ENCODE data around the gene TDRKH. TPM values are rescaled to one million over a fixed set of nuclear protein-coding genes. Genes with fewer than 3 reads are reported as not detected.
"Not testable (repeated sequence)": the region's sequence is repeated elsewhere in the genome, so short reads cannot be mapped to it uniquely, and the experiment has no call there.

TDRKH gene
- total RNA-seq, 1 experiment from 2014 or later = 20.9 TPM

- H3K27me3 ChIP-seq (ENCODE audit: control insufficient read depth, insufficient read depth, low read length) = peaks cover 12% of the 10 kb centered on the region; the same call in 1 of the 2 replicates
- peak; percentile 17 for DNase-seq
- no peak overlapping the region for H3K4me3 ChIP-seq (ENCODE audit: insufficient read depth, low read depth, low read length)
- no peaks in the 10 kb centered on the region for H3K36me3 ChIP-seq (replicated peaks; ENCODE audit: control insufficient read depth, insufficient read depth, low read length)
Measured at GRCh38 chr1:151801310-151801820, 11.1 kb upstream of the TDRKH start.

DNA sequence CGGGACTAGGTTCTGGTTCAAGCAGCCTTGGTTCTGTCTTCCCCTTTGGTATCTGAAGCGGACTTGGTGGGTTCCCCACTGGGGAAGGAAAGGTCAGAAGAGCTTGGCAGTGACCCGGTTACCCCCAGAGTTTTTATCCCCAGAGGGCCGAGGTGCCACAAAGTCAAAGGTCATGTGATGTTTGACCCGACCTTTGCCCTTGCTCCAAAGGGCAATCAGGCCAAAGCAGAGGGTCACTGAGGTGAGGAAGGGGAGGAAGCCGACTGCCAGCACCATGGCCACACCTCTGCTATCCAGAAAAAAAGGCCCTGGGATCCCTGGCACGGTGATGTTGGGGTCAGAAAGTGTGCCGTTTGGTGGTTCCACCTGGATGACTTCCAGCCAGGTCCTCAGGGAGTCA is 10.5 kb upstream of the TDRKH start:
- H3K4me3 ChIP-seq (ENCODE audit: insufficient read depth, low read depth, low read length) = no peak overlapping the region
- no peak for DNase-seq
- peaks cover 16% of the 10 kb centered on the region; the same call in 1 of the 2 replicates for H3K27me3 ChIP-seq (ENCODE audit: control insufficient read depth, insufficient read depth, low read length)
- no peaks in the 10 kb centered on the region for H3K36me3 ChIP-seq (replicated peaks; ENCODE audit: control insufficient read depth, insufficient read depth, low read length)

- Histone ChIP-seq H3K27me3 (ENCODE audit: control insufficient read depth, insufficient read depth, low read length) (peaks cover 16% of the 10 kb centered on the region; the same call in 1 of the 2 replicates), H3K4me3 (ENCODE audit: insufficient read depth, low read depth, low read length) (no peak overlapping the region), H3K36me3 (replicated peaks; ENCODE audit: control insufficient read depth, insufficient read depth, low read length) (no peaks in the 10 kb centered on the region)
- DNase-seq = peak; percentile 56
Measured at GRCh38 chr1:151799179-151800022, 9.1 kb upstream of the TDRKH start.

DNA sequence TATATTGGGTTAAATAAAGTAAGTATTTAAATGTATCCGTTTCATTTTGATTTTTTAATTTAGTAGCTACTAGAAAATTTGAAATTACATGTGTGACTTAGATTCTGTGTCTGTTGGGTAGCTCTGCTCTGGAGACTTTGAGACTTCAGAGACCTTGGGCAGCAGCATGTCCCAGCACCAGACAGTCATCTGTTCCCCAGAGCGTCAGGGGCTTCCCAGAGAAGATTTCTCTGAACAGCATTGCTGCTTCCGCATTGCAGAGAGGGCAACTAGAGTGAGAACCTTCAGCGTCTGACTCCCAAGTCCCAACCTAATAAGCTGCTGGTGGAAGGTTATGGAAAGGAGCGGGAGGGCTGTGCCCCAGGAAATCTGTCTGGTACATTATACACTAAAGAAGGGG is 8.3 kb upstream of the TDRKH start:
- H3K4me3 ChIP-seq (ENCODE audit: insufficient read depth, low read depth, low read length) = no peak overlapping the region
- H3K36me3 ChIP-seq (replicated peaks; ENCODE audit: control insufficient read depth, insufficient read depth, low read length) = no peaks in the 10 kb centered on the region
- DNase-seq = no peak
- H3K27me3 ChIP-seq (ENCODE audit: control insufficient read depth, insufficient read depth, low read length) = peaks cover 16% of the 10 kb centered on the region; the same call in 1 of the 2 replicates

- peak; percentile 74 for DNase-seq
- Histone ChIP-seq H3K36me3 (replicated peaks; ENCODE audit: control insufficient read depth, insufficient read depth, low read length) (no peaks in the 10 kb centered on the region), H3K27me3 (ENCODE audit: control insufficient read depth, insufficient read depth, low read length) (peaks cover 14% of the 10 kb centered on the region; the same call in 1 of the 2 replicates), H3K4me3 (ENCODE audit: insufficient read depth, low read depth, low read length) (peak overlapping the region; percentile 75)
Measured at GRCh38 chr1:151790940-151791651, 796 bp upstream of the TDRKH start.

DNA sequence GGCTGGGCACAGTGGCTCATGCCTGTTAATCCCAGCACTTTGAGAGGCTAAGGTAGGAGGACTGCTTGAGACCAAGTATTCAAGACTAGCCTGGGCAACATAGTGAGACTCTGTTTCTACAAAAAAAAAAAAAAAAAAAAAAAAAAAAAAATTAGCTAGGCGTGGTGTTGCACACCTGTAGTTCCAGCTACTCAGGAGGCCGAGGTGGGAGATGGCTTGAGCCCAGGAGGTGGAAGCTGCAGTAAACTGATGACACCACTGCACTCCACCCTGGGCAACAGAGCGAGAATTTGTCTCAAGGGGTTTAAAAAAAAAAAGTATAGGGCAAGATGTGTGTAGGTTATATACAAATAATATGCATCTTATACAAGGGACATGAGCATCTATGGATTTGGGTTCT is 2.6 kb downstream of the TDRKH start:
- H3K27me3 ChIP-seq (ENCODE audit: control insufficient read depth, insufficient read depth, low read length) = peaks cover 12% of the 10 kb centered on the region; the same call in 1 of the 2 replicates
- H3K4me3 ChIP-seq (ENCODE audit: insufficient read depth, low read depth, low read length) = no peak overlapping the region
- no peaks in the 10 kb centered on the region for H3K36me3 ChIP-seq (replicated peaks; ENCODE audit: control insufficient read depth, insufficient read depth, low read length)
- DNase-seq = no peak

DNA sequence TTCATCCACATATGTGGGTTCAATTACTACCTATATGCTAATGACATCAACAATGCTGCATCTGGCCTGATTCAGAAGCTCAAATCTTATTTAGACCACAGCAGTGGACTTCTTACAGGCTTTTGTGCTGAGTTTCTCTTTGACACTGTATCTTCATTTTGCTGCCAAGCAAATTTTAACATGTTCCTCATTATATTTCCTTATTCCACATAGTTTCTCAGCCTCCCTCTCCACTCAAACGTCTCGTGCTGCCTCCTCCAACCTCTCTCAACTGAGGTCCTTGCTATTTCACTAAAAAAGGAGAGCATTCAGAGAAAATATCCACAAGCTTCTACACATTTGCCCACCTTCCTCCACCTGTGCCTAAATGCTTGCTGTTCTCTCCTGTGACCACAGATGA is 6.5 kb downstream of the TDRKH start:
- no peak for DNase-seq
- H3K27me3 ChIP-seq (ENCODE audit: control insufficient read depth, insufficient read depth, low read length) = no peaks in the 10 kb centered on the region; the same call in 1 of the 2 replicates
- H3K4me3 ChIP-seq (ENCODE audit: insufficient read depth, low read depth, low read length) = no peak overlapping the region
- H3K36me3 ChIP-seq (replicated peaks; ENCODE audit: control insufficient read depth, insufficient read depth, low read length) = peaks cover 2% of the 10 kb centered on the region

- no peak overlapping the region for H3K4me3 ChIP-seq (ENCODE audit: insufficient read depth, low read depth, low read length)
- peaks cover 5% of the 10 kb centered on the region for H3K36me3 ChIP-seq (replicated peaks; ENCODE audit: control insufficient read depth, insufficient read depth, low read length)
- H3K27me3 ChIP-seq (ENCODE audit: control insufficient read depth, insufficient read depth, low read length) = no peaks in the 10 kb centered on the region; the same call in 1 of the 2 replicates
- no peak for DNase-seq
Measured at GRCh38 chr1:151782741-151783140, 7.6 kb downstream of the TDRKH start.

GRCh38 chr1:151782026-151782425 is 8.3 kb downstream of the TDRKH start:
- not testable (repeated sequence) for DNase-seq; H3K36me3 ChIP-seq (replicated peaks; ENCODE audit: control insufficient read depth, insufficient read depth, low read length); H3K27me3 ChIP-seq (ENCODE audit: control insufficient read depth, insufficient read depth, low read length); H3K4me3 ChIP-seq (ENCODE audit: insufficient read depth, low read depth, low read length)

- not testable (repeated sequence) for H3K27me3 ChIP-seq (ENCODE audit: control insufficient read depth, insufficient read depth, low read length); H3K4me3 ChIP-seq (ENCODE audit: insufficient read depth, low read depth, low read length); H3K36me3 ChIP-seq (replicated peaks; ENCODE audit: control insufficient read depth, insufficient read depth, low read length); DNase-seq
Measured at GRCh38 chr1:151780736-151781135, 9.6 kb downstream of the TDRKH start.

DNA sequence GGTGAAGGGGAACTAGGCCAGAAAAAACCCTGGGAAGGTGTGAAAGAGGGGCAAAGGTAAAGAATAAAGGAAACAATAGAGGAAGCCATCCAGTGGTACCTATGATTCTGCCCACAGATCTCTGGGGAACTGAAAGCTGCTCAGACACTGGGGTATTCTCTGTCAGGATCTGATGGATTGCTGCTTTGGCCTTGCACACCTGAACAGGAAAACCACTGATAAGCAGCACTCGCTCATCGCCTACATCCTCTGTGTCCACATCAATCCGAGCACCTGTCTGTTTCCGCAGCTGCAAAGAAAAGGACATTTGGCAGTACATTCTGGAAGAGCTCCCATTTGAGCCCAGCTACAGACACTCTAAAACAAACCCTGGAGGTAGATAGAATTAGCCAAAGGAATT is 10.4 kb downstream of the TDRKH start:
- DNase-seq = no peak
- H3K27me3 ChIP-seq (ENCODE audit: control insufficient read depth, insufficient read depth, low read length) = no peaks in the 10 kb centered on the region; the same call in 1 of the 2 replicates
- no peak overlapping the region for H3K4me3 ChIP-seq (ENCODE audit: insufficient read depth, low read depth, low read length)
- peaks cover 10% of the 10 kb centered on the region for H3K36me3 ChIP-seq (replicated peaks; ENCODE audit: control insufficient read depth, insufficient read depth, low read length)

- H3K36me3 ChIP-seq (replicated peaks; ENCODE audit: control insufficient read depth, insufficient read depth, low read length) = peaks cover 11% of the 10 kb centered on the region
Measured at GRCh38 chr1:151777317-151777716, 13.0 kb downstream of the TDRKH start.

DNA sequence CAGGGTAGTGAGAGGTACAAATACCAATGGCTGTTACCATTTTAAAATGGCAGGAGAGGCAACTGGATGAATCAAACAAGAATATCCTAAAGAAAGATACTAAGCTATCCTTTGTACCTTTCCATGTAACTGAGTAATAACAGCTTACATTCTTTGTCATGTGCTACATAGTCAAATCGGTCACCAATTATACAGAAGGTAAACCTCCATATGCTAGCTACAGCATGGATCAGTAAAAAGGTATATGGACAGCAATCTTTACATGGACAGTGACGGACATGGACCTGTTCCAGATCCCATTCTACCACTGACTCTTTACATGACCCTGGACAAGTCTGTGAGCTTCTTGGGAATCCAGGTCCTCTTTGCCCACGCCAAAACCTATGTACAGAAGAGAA is 13.6 kb downstream of the TDRKH start:
- Histone ChIP-seq H3K4me3 (ENCODE audit: insufficient read depth, low read depth, low read length) (no peak overlapping the region), H3K36me3 (replicated peaks; ENCODE audit: control insufficient read depth, insufficient read depth, low read length) (peaks cover 11% of the 10 kb centered on the region), H3K27me3 (ENCODE audit: control insufficient read depth, insufficient read depth, low read length) (no peaks in the 10 kb centered on the region)
- no peak for DNase-seq

More at GRCh38 chr1:151777317-151777716, 13.0 kb downstream of the TDRKH start:
- no peak for DNase-seq
- Histone ChIP-seq H3K27me3 (ENCODE audit: control insufficient read depth, insufficient read depth, low read length) (no peaks in the 10 kb centered on the region), H3K4me3 (ENCODE audit: insufficient read depth, low read depth, low read length) (no peak overlapping the region)

- peaks cover 11% of the 10 kb centered on the region for H3K36me3 ChIP-seq (replicated peaks; ENCODE audit: control insufficient read depth, insufficient read depth, low read length)
- no peak for DNase-seq
- no peak overlapping the region for H3K4me3 ChIP-seq (ENCODE audit: insufficient read depth, low read depth, low read length)
- no peaks in the 10 kb centered on the region for H3K27me3 ChIP-seq (ENCODE audit: control insufficient read depth, insufficient read depth, low read length)
Measured at GRCh38 chr1:151775894-151776664, 14.2 kb downstream of the TDRKH start.

All from H7 (cell line).